ENCODE results near the gene MICB.
A peak's percentile ranks its signal among the peaks of the same experiment; 100 is the strongest.

MICB gene

GRCh38 chr6:31497531-31498476 is at the start of gene MICB (continued):
- peak; percentile 74 for TF ChIP-seq IKZF3 (tag by site-specific recombination; IDR thresholded peaks at IDR 0.05)
- TF ChIP-seq ZNF423 (tag by site-specific recombination; IDR thresholded peaks at IDR 0.05): no peak
- no peak for TF ChIP-seq BCL11B (tag by site-specific recombination; IDR thresholded peaks at IDR 0.05; ENCODE audit: low read depth)
- TF ChIP-seq SP3 (tag by site-specific recombination; IDR thresholded peaks at IDR 0.05): peak; percentile 52
- no peak for TF ChIP-seq PBX3 (CRISPR knock-in tag; IDR thresholded peaks at IDR 0.05)
- no peak for TF ChIP-seq ZNF600 (tag by site-specific recombination; IDR thresholded peaks at IDR 0.05)
- peak; percentile 87 for TF ChIP-seq PRDM1 (tag by site-specific recombination; IDR thresholded peaks at IDR 0.05)
- no peak; the same call in 1 of the 2 replicates for TF ChIP-seq GFI1B (tag by site-specific recombination; IDR thresholded peaks at IDR 0.05)
- TF ChIP-seq ZNF2 (tag by site-specific recombination; IDR thresholded peaks at IDR 0.05): peak; percentile 15; the same call in 1 of the 2 replicates
- TF ChIP-seq ATF2 (tag by site-specific recombination; IDR thresholded peaks at IDR 0.05; ENCODE audit: low read depth): no peak
- TF ChIP-seq BCL11A (tag by site-specific recombination; IDR thresholded peaks at IDR 0.05; ENCODE audit: low read depth): 0 out of 2 replicates have a peak, but pooled peaks have one; percentile 11
- TF ChIP-seq ZNF704 (tag by site-specific recombination; IDR thresholded peaks at IDR 0.05): no peak
- no peak for TF ChIP-seq ZNF701 (tag by site-specific recombination; IDR thresholded peaks at IDR 0.05)
- TF ChIP-seq GLI4 (tag by site-specific recombination; IDR thresholded peaks at IDR 0.05): no peak
- no peak for TF ChIP-seq ZNF670 (tag by site-specific recombination; IDR thresholded peaks at IDR 0.05; ENCODE audit: low read depth)
- TF ChIP-seq ZNF747 (tag by site-specific recombination; IDR thresholded peaks at IDR 0.05): no peak
- TF ChIP-seq ZNF211 (tag by site-specific recombination; IDR thresholded peaks at IDR 0.05; ENCODE audit: low read depth): no peak
- peak; percentile 91 for TF ChIP-seq ZIC2 (tag by site-specific recombination; IDR thresholded peaks at IDR 0.05)
- TF ChIP-seq ZNF654 (tag by site-specific recombination; IDR thresholded peaks at IDR 0.05; ENCODE audit: low read depth): no peak
- TF ChIP-seq ZNF629 (tag by site-specific recombination; IDR thresholded peaks at IDR 0.05): 0 out of 2 replicates have a peak, but pooled peaks have one; percentile 25
- no peak for TF ChIP-seq ELK4 (IDR thresholded peaks at IDR 0.05; ENCODE audit: borderline replicate concordance, low read depth, low read length)
- no peak for TF ChIP-seq ZNF426 (tag by site-specific recombination; IDR thresholded peaks at IDR 0.05)
- TF ChIP-seq ZXDB (tag by site-specific recombination; IDR thresholded peaks at IDR 0.05): peak; percentile 99
- no peak for TF ChIP-seq RBAK (tag by site-specific recombination; IDR thresholded peaks at IDR 0.05)
- TF ChIP-seq ZBTB44 (tag by site-specific recombination; IDR thresholded peaks at IDR 0.05): no peak
- TF ChIP-seq ZNF626 (tag by site-specific recombination; IDR thresholded peaks at IDR 0.05): no peak
- no peak for TF ChIP-seq ZNF19 (tag by site-specific recombination; IDR thresholded peaks at IDR 0.05; ENCODE audit: low read depth)
- TF ChIP-seq ZNF707 (tag by site-specific recombination; IDR thresholded peaks at IDR 0.05): no peak
- no peak for TF ChIP-seq ZNF501 (tag by site-specific recombination; IDR thresholded peaks at IDR 0.05)
- no peak for TF ChIP-seq ZNF354C (tag by site-specific recombination; IDR thresholded peaks at IDR 0.05; ENCODE audit: borderline replicate concordance, low read depth)
- peak; percentile 68 for TF ChIP-seq ZBTB17 (tag by site-specific recombination; IDR thresholded peaks at IDR 0.05)
- TF ChIP-seq ZNF560 (tag by site-specific recombination; IDR thresholded peaks at IDR 0.05; ENCODE audit: borderline replicate concordance): no peak
- peak; percentile 42; the same call in 1 of the 2 replicates for TF ChIP-seq ZNF394 (tag by site-specific recombination; IDR thresholded peaks at IDR 0.05; ENCODE audit: borderline replicate concordance)
- TF ChIP-seq MZF1 (tag by site-specific recombination; IDR thresholded peaks at IDR 0.05; ENCODE audit: borderline replicate concordance): no peak
- no peak for TF ChIP-seq SALL2 (tag by site-specific recombination; IDR thresholded peaks at IDR 0.05; ENCODE audit: borderline replicate concordance)
